Stimulated activated CD4-positive, alpha-beta T cell treated with anti-CD3 and anti-CD28 coated beads, Interleukin-15, amount 100 ng/mL, for 48 hours (primary cell): ENCODE results near the gene DRGX.

Source experiments
- DNase-seq, 2 donors: peaks; one replicate each; pipeline ENCODE4 v3.0.0-alpha.2; 2020; ENCODE audit warnings: low read depth in 2 of 2

The DRGX gene

DNA sequence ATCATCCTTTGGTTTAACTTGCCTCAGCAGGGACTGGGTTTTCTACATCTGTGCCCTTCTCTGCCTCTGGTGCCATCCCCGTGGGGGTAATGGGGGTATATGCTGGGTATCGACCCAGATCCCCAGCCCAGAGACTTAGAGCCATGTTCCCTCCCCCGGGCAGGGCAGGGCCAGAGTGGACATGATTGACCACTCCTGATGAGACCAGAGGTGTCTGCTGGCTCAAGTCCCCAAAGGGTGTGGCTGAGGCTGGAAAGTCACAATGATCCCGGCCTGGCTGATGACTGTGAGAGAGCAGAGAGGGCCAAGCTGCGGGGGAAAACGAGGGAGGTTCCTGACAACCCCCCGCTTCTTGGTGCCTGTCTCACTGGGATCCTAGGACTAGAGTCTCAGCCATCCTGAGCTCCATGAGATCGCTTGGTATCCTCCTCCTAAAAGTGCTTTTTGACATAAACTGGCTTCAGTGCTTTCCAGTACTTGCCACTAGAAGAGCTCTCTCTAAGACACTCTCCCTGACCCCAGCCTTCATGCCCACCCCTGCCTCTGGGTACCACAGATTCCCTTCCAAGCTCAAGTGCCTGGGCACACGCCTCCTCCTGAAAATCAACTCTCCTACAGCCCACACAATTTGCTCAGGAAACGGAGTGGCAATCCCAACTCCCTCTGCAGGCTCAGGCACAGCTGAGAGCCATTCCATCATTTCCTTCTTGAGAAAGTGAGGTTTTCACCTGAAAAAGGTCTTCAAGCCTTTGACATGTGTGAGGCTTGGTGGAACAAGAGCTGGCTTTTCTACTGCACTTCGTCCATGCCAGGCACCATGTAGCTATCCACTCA is 33.9 kb downstream of the DRGX start:
- DNase-seq = no peak

DNA sequence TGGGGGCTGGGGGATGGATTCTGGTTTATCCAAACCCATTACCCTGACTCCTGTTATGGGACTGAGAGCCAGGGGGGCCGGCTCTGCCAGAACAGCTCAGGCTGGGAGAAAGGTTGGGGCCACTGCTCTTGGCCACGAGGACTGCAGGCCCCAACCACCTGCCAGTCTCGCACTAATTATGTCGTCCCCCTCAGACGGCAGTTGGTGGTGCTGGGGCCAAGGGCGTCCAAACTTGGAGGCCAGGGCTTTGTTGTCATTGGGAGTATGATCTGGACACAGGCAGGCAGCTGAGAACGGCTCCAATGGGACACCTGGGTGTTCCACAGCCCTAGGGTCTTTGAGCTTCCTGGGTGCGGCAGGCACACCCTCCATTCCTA is 34.7 kb downstream of the DRGX start:
- no peak for DNase-seq

DNA sequence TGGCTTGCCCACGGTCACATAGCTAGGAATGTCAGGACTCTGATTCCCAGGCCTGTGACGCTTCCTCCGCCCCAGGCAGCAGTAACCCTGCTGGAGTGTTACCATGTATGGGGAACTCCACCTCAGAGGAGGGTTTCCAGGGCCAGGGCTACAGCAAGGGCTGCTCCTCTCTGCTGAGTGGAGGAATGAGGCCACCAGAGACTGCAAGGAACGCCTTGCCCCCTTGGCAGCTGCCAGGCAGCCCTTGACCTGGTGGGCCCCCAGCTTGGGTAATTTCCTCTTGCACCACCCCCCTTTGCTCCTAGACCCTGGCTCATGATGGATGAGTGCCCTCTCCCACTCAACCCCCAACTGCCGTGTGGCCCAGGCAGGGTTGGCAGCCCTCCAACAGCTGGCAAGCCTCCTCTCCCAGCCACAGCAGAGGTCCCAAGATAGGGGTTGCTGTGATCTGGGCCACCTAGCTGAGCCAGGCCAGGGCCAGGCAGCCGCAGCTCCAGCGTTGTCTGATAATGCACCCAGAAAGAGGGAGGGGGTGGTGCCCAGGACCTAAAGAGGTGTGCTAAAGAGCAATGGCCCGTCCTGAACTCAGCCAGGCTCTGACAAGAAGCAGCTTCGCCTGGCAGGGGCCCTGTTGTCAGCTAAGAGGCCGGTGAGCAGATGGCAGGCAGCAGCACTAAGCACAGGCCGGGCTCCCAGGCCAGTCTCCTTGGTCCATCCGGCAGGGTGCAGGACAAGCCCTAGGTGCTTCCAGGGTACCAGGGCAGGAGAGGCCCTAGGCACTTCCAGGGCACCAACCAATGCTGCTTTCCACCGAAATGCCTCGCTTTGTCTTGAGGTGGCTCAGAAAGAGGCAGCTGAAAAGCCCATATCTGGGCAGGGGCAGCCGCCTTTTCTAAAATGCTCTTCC is 35.4 kb downstream of the DRGX start:
- DNase-seq = no peak

DNA sequence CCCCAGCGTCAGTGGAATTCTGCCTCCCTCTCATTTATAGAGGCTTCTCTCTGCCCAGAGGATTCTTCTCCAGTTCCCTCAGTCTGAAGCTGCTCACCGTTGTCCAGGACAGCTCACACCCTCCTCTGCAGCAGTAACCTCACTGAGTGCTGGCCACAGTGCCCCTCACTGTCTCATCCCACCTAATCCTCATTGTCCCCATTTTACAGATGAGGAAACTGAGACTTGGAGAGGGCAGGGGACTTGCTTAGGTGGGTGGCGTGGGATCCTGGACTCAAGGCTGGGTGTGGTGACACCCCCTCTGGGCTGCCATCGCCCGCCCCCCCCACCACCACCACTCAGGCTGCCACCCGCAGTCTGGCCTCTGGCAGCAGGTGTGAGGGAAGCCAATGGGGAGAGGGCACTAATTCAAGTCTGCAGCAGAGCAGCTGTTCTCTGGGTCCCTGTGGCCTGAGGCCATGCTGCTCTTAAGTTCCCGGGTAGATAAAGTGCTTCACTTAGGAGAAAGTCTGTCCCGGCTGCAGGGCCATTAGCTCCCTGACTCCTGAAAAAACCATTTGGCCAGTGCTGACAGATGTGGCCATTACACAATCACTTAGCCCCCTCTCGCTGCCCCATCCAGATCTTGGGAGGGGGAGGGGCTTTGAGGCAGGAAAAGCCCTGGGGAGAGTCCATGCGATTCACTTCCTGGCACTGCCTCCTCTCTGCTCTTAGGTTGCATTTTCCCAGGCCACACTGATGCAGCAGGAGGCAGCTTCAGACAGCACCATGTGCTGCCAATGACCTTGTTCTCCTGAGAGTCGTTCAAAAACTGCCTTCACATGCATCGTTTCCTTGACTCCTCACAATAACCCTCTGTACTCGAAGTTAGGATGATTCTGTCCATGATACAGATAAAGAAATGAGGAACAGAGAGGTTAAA is 36.3 kb downstream of the DRGX start:
- no peak for DNase-seq

DNA sequence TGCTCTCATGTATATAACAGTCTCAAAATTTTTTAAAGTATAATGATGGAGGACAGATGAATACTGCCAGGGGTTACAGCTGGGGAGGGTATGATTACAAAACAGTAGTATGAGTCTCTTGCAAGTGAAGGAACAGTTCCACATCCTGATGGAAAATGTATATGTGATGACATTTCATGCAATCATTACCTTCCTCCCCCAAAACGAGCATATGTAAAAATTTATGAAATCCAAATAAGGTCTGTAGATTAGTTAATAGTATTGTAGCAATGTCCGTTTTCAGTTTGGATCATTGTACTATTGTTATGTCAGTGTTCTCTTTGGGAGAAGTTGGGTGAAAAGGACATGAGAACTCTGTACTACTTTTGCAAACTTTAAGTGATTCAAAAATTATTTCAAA is 38.0 kb downstream of the DRGX start:
- DNase-seq = no peak

DNA sequence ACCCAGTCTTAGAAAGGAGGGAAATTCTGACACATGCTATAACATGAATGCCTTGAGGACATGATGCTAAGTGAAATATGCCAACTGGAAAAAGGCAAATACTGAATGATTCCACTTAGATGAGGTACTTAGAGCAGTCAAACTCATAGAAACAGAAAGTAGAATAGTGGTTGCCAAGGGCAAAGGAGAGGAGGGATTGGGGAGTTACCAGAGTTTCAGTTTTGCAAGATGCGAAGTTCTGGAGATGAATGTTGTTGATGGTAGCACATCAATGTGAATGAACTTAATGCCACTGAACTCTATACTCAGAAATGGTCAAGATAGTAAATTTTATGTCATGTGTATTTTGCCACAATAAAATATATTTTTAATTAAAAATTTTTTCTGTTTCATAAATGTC is 38.9 kb downstream of the DRGX start:
- no peak for DNase-seq

DNA sequence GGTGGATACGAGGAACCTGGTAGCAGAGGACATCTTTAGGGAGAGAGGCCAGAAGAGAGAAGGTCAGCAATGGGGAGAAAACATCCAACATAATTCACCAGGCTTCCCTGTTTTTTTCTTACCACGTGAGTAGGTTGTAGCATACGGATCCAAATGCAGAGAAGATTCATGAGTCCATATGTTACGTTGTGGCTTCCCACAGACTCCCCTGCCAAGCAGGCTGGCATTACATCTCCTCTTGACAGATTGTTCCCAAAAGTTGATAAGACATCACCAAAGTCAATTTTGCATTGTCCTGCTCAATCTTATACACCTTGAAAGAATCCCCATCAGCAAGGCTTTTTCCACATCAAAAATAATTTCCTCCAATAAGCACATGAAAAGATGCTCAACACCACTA is 39.7 kb downstream of the DRGX start:
- no peak for DNase-seq

DNA sequence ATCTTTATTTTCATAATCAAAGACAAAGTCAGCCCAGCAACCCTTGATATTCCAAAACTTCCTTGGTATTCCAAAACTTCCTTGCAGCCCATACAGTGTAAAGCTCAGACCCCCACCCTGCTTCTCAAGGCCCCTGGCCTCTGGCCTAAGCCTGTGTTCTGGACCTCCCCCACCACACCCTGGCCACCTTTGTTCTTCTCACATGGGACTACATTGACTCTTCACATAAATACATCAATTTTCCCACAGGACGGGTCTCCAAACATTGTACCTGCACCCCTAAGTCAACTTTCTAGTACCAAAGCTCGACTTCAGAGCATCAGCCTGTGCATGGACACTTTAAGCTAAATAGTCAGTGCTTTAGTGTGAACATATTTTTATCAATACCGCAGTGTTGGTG is 40.7 kb downstream of the DRGX start:
- no peak for DNase-seq

DNA sequence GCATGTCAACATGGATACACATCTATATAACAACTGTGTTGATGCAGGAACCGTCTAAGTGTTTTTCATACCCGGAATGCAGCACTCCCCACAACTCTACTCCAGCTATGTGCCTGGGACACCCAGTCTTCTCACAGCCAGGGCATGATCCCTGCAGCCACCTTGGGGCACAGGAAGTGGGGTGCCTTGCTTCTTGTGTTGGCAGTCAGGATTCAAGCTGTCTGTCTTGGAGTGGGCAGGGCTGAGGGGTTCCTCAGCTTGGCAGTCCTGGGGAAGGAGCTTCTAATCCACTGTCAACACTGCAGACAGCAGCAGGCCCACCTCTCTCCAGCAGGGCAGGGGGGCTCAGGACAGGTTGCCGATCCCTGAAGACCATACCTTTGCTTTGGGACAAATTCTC is 41.3 kb downstream of the DRGX start:
- no peak for DNase-seq

DNA sequence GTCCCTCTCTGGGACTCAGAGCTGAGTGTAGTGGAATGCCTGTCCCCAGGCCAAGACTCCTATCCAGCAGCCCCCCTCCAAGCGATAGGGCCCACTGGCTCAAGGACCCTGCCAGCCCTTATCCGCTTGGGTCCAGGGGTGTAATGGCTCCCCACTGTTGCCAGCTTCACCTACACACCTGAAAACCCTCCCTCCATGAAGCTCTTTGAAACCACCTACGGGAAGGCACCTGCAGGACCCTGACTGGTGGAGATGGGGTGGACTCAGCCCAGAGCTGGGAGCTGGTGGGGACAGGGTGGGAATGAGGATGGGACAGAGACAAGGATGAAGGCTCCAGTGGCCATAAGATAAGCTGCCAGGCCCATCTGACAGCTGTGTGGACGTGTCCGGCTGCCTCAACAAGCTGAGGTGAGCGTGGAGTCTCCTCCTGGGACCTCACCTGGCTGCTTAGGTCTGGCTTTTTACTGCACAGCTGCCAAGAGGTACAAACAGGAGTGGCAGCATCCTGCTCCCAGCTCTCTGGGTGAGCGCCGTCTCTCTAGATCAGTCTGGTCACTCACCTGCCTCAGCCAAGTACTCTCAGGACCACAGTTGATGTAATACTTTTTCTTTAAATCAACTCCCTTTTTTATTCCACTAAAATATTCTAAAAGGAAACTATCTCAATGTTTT is 41.9 kb downstream of the DRGX start:
- DNase-seq = no peak

DNA sequence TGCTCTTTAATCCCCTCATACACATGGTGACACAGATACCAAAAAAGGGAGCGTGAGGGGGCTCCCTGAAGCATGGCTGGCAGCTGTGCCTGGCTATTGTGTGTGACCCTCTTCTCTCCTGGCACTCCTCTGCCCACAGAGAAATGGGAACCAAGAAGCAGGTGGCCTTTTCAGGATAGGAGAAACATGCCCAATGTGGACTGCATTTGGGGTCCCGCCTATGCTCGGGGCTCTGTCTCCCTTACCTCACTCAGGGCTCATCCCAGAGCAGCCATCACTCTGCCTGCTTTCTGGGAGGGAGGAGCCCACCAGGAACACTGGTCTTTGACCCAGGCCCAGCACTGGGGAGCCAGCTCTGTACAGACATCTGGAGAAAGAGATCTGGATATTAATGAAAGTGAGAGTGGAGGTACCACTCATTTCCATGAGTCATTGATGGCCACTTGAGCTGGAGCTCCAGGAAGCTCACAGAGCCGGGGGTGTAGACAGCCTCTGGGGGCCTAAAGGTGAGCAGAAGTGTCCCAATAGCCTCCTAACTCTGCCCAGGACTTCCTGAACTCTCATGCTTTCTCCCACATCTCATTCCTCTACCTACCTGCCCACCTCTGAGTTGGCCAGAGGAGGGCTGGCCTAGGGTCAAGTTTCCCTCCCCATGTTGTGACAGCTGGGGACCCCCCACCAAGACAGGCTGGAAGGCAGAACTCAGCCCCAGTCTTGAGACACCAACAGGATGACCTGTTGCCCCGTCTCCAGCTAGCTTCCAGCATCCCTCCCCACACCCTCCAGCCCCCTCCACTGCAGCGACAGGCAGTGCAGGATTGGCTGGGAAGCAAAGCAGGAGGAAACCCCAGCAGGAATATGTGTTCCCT is 42.6 kb downstream of the DRGX start:
- DNase-seq = no peak

DNA sequence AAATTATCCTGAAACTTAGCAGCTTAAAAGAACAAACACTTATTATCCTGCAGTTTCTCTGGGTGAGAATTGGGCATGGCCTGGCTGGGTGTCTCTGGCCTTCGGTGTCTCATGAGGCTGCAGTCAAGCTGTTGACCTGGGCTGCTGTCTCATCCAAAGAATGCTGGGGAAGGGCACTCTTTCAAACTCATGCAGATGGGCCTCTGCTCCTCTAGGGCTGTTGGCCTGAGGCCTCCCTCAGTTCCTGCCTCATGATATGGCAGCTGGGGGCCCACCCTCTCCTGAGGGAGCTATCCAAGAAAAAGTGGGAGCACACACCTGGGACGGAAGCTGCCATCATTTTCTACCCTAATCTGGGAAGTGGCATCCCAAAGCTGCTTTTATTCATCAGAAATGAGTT is 43.6 kb downstream of the DRGX start:
- DNase-seq = no peak

DNA sequence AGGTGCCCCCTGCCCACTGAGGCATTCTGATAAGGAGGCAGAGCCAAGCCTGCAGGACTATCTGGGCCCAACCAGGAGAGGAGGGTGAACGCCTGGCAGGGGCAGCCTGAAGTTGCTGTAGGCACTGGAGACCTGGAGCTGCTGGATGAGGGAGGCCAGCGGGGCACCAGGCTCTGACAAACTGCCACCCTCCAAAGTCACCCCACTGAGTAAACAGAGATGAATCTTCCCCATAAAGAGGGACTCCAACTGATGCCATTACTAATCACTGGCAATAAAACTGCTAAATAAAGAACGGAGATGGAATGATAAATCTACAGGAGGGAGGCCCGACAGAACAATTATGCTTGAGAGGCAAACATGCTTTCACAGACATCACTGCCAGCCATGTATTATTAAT is 44.2 kb downstream of the DRGX start:
- DNase-seq = no peak

DNA sequence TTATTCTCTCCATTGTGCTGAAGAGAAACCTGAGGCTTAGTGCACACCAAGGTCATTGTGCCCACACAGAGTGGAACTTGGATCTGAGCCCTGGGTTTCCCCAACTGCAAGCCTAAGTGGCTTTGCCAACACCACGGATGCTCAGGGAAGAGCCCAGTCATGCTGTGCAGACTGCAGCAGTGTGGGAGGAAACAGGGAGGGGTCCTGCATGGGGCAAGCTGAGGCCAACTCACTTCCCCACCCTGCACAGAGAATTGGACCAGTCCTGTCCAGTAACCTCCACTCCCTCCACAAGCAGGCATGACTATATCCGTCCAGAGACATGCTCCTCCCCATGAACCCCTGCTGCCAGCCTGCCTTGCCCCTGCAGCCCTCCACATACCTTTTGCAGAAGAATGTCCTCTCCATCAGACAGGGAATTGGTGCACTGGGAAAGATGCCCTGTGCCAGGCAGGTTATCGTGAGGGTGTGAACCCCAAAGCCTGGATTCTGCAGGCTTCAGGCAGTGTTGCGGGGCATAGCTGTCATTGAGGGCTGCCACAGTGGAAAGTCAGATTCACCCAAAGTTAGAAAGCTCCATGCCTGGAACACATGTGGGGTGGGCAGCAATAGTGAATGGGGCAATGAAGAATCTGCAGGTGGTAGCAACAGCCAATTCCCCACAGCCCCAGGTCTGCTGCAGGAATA is 44.9 kb downstream of the DRGX start:
- DNase-seq = no peak

DNA sequence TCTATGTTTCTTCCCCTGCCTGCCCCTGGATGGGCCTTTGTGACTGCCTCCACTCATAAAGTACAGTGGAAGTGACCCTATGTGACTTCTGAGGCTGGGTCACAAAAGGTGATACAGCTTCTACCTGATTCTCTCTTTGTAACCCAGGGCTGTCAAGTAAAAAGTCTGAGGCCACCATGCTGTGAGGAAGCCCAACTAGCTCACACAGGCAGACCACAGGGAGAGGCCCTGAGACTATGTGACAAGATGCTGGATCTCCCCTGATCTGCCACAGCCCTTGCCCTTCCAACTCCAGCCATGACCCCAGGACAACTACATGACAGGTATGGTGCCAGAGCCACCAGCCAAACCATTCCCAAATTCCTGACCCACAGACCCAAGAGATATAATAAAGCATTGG is 45.8 kb downstream of the DRGX start:
- DNase-seq = no peak

DNA sequence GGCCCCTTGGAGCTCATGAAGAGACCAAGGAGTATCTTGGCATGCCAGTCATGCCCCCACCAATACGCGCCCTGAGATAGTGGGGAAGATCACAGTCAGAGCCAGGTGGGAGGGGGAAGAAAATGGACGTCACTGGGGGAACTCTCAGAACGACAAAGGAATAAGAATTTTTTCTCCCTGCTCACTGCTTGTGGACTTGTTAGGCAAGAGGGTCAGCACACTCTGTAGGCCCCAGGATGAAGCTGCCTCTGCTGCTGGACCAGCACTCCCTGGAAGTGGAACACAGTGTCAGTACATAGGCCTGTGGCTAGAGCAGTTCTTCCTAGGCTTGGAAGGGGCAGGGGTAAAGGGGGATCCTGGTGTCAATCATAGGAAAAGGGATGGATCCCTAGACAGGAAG is 46.5 kb downstream of the DRGX start:
- no peak for DNase-seq

DNA sequence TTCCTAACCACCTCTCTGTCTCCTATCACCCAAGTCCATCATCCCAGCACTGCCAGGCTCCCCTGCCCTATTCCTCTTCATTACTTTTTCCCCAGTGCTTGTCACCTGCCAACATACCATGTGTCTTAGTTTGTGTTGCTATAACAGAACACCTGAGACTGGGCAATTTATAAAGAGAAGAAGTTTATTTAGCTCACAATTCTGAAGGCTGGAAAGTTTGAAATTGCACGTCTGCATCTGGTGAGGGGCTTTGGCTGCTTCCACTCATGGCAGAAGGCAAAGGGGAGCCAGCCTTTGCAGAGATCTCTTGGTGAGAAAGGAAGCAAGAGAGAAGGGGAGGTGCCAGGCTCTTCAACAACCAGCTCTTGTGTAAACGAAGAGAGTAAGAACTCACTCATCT is 47.3 kb downstream of the DRGX start:
- DNase-seq = no peak

DNA sequence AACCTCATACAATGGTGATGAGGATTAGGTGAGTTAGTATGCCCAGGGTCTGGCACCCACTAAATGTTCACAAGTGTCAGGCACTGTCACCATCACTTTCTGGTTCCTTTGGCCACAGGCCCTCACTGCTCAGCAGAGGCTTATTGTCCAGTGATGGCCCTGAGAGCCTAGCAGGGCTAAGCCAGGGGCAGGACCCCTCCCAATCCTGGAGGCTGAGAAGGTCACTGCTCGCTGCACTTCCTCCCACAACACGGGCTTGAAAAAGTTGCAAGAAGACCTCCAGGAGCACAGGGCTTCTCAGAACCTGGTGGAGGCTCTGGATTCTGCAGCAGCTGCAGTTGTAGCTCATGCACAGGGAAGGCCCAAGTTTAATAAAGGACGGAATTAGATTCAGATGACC is 48.1 kb downstream of the DRGX start:
- DNase-seq = no peak

DNA sequence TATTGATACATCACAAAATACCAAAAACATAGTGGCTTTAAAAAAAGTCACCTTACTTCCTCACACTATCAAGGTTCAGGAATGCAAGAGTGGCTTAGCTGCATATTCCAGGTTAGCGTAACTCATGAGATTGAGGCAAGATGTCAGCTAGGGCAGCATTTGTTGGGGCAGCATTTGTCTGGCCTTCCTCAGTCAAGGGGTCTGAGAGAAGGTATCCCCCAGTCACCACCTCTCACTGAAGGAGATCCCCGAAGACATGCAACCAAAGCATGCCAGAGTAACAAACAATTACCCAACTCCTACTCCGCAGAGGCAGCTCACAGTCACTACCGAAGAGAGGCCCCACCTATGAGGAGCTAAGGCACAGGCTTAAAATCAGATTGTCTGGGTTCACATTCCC is 48.5 kb downstream of the DRGX start:
- DNase-seq = no peak

DNA sequence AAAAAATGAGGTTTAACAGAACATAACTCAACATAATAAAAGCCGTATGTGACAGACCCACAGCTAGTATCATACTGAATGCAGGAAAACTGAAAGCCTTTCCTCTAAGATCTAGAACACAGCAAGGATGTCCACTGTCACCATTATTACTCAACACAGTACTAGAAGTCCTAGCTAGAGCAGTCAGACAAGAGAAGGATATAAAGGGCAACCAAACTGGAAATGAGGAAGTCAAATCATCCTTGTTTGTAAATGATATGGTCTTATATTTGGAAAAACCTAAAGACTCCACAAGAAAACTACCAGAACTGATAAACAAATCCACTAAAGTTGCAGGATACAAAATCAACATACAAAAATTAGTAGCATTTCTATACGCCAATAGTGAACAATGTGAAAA is 51.0 kb downstream of the DRGX start:
- DNase-seq = no peak
